BLaER1 (cell line): Measurements from ENCODE around the gene UROS.

ENCODE experiments used
- H3K27ac ChIP-seq: shearing (Covaris generic); formaldehyde crosslinking; 2 replicates; pipeline ENCODE4 v1.8.1; 2022
- H3K27me3 ChIP-seq: shearing (Covaris generic); formaldehyde crosslinking; 2 replicates; pipeline ENCODE4 v1.8.1; 2022
- H3K36me3 ChIP-seq: shearing (Covaris generic); formaldehyde crosslinking; 2 replicates; pipeline ENCODE4 v1.8.1; 2022
- H3K4me1 ChIP-seq: shearing (Covaris generic); formaldehyde crosslinking; 2 replicates; pipeline ENCODE4 v1.8.1; 2022
- H3K4me2 ChIP-seq: shearing (Covaris generic); formaldehyde crosslinking; 2 replicates; pipeline ENCODE4 v1.8.1; 2022
- H3K4me3 ChIP-seq: shearing (Covaris generic); formaldehyde crosslinking; 2 replicates; pipeline ENCODE4 v1.8.1; 2022
- H3K9ac ChIP-seq: shearing (Covaris generic); formaldehyde crosslinking; 2 replicates; pipeline ENCODE4 v1.8.1; 2022
- H3K9me3 ChIP-seq: shearing (Covaris generic); formaldehyde crosslinking; 2 replicates; pipeline ENCODE4 v1.8.1; 2022
- H4K20me1 ChIP-seq: shearing (Covaris generic); formaldehyde crosslinking; 2 replicates; pipeline ENCODE4 v1.8.1; 2022
- Cebpa-rat ChIP-seq: shearing (Covaris generic); IDR thresholded peaks from 2 replicates; pipeline ENCODE4 v1.8.1; 2022

Gene UROS

GRCh38 chr10:125756853-125757487 is 66.1 kb downstream of the UROS start:
- no peak overlapping the region for H3K4me2 ChIP-seq
- no peaks in the 10 kb centered on the region for H3K27me3 ChIP-seq
- H3K4me1 ChIP-seq: no peaks in the 10 kb centered on the region
- no peak overlapping the region for H3K9ac ChIP-seq
- no peaks in the 10 kb centered on the region for H4K20me1 ChIP-seq
- no peak overlapping the region for H3K27ac ChIP-seq
- H3K36me3 ChIP-seq: peaks cover 97% of the 10 kb centered on the region
- no peak for TF ChIP-seq Cebpa-rat
- no peak overlapping the region for H3K4me3 ChIP-seq
- no peaks in the 10 kb centered on the region for H3K9me3 ChIP-seq

DNA sequence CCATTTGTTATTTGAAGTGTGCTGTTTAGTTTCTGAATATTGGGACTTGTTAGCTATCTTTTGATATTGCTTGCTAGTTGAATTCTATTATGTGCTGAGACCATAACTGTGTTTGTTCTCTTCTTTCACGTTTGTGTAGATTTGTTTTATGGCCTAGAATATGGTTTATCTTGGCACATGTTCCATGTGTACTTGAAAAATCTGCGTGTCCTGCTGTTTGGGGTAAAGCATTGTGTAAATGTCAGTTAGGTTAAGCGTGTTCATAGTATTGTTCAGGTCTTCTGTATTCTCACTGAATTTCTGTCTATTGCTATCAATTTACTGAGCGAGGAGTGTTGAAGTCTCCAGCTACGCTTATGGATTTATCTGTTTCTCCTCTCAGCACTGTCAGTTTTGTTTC is 66.9 kb downstream of the UROS start:
- Histone ChIP-seq H3K27me3 (no peaks in the 10 kb centered on the region), H3K9ac (no peak overlapping the region), H3K4me1 (no peaks in the 10 kb centered on the region), H3K9me3 (no peaks in the 10 kb centered on the region), H4K20me1 (no peaks in the 10 kb centered on the region), H3K4me2 (no peak overlapping the region), H3K36me3 (peaks cover 97% of the 10 kb centered on the region), H3K27ac (no peak overlapping the region), H3K4me3 (no peak overlapping the region)
- TF ChIP-seq Cebpa-rat: no peak

DNA sequence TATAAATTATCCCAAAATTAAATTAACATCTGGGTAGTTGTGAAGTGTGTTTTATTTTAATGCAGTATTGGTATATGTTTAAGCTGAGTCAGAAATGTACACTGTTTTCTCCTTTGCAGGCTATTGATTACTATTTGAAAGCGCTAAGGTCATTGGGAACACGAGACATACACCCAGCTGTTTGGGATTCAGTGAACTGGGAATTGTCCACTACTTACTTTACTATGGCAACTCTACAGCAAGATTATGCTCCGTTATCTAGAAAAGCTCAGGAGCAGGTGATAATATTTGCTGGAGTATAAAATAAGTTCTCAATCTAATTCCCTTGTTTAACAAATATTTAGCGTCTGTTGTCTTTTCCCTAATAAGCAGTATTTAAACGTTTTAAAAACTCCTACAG is 75.6 kb downstream of the UROS start:
- no peaks in the 10 kb centered on the region for H4K20me1 ChIP-seq
- TF ChIP-seq Cebpa-rat: no peak
- H3K27ac ChIP-seq: no peak overlapping the region
- H3K36me3 ChIP-seq: peaks cover 94% of the 10 kb centered on the region
- H3K9ac ChIP-seq: no peak overlapping the region
- H3K4me3 ChIP-seq: no peak overlapping the region
- H3K9me3 ChIP-seq: no peaks in the 10 kb centered on the region
- H3K4me2 ChIP-seq: no peak overlapping the region
- H3K27me3 ChIP-seq: no peaks in the 10 kb centered on the region
- H3K4me1 ChIP-seq: no peaks in the 10 kb centered on the region

DNA sequence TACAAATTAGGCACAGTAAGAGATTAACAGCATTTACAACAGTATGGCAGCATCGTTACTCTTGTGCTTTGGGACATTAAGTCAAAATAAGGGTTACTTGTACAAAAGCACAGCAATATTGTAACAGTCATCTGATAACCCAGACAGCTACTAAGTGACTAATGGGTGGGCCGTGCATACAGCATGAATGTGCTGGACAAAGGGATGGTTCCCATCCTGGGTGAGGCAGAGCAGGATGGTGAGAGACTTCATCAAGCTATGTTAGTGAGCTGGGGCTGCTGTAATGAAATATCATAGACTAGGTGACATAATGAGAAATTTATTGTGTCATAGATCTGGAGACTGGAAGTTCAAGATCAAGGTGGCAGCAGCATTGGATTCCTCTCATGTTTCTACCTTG is 78.1 kb downstream of the UROS start:
- peaks cover 94% of the 10 kb centered on the region for H3K36me3 ChIP-seq
- no peaks in the 10 kb centered on the region for H4K20me1 ChIP-seq
- no peaks in the 10 kb centered on the region for H3K27me3 ChIP-seq
- H3K4me2 ChIP-seq: no peak overlapping the region
- no peak for TF ChIP-seq Cebpa-rat
- no peaks in the 10 kb centered on the region for H3K4me1 ChIP-seq
- no peak overlapping the region for H3K27ac ChIP-seq
- H3K9ac ChIP-seq: no peak overlapping the region
- H3K9me3 ChIP-seq: no peaks in the 10 kb centered on the region
- no peak overlapping the region for H3K4me3 ChIP-seq

- Histone ChIP-seq H4K20me1 (no peaks in the 10 kb centered on the region), H3K9me3 (no peaks in the 10 kb centered on the region), H3K4me2 (no peak overlapping the region), H3K27me3 (no peaks in the 10 kb centered on the region), H3K9ac (no peak overlapping the region), H3K4me1 (no peaks in the 10 kb centered on the region), H3K27ac (no peak overlapping the region), H3K36me3 (peaks cover 94% of the 10 kb centered on the region), H3K4me3 (no peak overlapping the region)
- no peak for TF ChIP-seq Cebpa-rat
Observed at GRCh38 chr10:125742465-125742864, 80.6 kb downstream of the UROS start.

- Histone ChIP-seq H3K9ac (no peak overlapping the region), H3K27ac (no peak overlapping the region), H3K27me3 (no peaks in the 10 kb centered on the region), H3K36me3 (peaks cover 98% of the 10 kb centered on the region), H3K4me2 (no peak overlapping the region), H3K4me3 (no peak overlapping the region), H3K9me3 (no peaks in the 10 kb centered on the region), H4K20me1 (no peaks in the 10 kb centered on the region), H3K4me1 (no peaks in the 10 kb centered on the region)
- TF ChIP-seq Cebpa-rat: no peak
Observed at GRCh38 chr10:125739994-125740679, 82.9 kb downstream of the UROS start.
